ENCODE results near the gene IP6K3.

Gene IP6K3

DNA sequence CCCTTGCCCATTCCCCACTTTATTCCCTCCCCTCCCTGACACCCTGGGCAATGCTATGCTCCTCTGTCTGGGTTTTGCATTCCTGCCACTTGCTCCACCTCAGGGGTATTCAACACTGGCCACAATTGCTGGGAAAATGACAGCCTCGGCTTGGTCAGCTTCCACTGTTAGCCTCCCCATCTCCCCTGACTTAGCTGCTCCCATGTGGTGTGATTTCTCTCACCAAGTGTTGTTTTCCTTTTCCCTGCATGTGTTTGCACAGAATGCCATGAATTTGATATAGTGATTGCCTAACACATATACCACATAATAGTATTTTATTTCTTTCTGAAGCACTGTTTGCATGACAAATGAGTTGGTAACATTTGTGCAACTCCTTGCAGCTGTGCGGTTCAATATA lies 43.7 kb upstream of the IP6K3 start:
- no peak for DNase-seq
- peaks cover 0 to 23% of the 10 kb centered on the region in 2 donors for H3K27me3 ChIP-seq
- H3K9me3 ChIP-seq: no peaks in the 10 kb centered on the region
- peaks cover 0 to 31% (median 26%) of the 10 kb centered on the region in 4 donors for H3K4me1 ChIP-seq
- intact Hi-C loops (cut with DNase I; ENCODE audit: low total_unique reads): no loop called here
- peaks cover 0 to 16% (median 1%) of the 10 kb centered on the region in 3 donors for H3K36me3 ChIP-seq
- no peak overlapping the region for H3K4me3 ChIP-seq
- TF ChIP-seq, protein P1, sequence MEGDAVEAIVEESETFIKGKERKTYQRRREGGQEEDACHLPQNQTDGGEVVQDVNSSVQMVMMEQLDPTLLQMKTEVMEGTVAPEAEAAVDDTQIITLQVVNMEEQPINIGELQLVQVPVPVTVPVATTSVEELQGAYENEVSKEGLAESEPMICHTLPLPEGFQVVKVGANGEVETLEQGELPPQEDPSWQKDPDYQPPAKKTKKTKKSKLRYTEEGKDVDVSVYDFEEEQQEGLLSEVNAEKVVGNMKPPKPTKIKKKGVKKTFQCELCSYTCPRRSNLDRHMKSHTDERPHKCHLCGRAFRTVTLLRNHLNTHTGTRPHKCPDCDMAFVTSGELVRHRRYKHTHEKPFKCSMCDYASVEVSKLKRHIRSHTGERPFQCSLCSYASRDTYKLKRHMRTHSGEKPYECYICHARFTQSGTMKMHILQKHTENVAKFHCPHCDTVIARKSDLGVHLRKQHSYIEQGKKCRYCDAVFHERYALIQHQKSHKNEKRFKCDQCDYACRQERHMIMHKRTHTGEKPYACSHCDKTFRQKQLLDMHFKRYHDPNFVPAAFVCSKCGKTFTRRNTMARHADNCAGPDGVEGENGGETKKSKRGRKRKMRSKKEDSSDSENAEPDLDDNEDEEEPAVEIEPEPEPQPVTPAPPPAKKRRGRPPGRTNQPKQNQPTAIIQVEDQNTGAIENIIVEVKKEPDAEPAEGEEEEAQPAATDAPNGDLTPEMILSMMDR (IDR thresholded peaks at IDR 0.05): no peak
- H3K27ac ChIP-seq: no peak overlapping the region

DNA sequence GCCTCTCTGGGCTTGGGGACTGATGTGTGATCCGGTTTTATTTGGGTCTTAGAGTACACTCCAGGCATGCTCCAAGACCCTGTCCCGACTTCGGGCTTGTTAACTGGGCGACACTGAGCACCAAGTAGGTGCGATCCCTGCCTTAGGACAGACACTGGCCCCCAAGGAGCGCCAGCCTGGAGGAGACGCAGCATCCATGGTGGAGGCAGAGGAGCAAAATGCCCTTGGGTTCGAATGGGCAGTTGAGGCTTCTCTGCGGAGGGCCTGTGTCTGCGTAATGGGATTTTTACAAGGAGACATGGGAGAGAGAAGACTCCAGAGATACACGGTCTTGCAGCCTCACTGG lies 42.8 kb upstream of the IP6K3 start:
- H3K27me3 ChIP-seq: peaks cover 0 to 15% of the 10 kb centered on the region in 2 donors
- peak overlapping the region; percentile 87 to 89 for H3K4me3 ChIP-seq
- intact Hi-C loops (cut with DNase I; ENCODE audit: low total_unique reads): no loop called here
- peaks cover 0 to 38% (median 30%) of the 10 kb centered on the region in 4 donors for H3K4me1 ChIP-seq
- TF ChIP-seq, protein P1 (IDR thresholded peaks at IDR 0.05): no peak
- H3K27ac ChIP-seq: peak overlapping the region; percentile 95 to 96
- H3K9me3 ChIP-seq: no peaks in the 10 kb centered on the region
- no peak for DNase-seq
- H3K36me3 ChIP-seq: peaks cover 0 to 24% (median 10%) of the 10 kb centered on the region in 3 donors

DNA sequence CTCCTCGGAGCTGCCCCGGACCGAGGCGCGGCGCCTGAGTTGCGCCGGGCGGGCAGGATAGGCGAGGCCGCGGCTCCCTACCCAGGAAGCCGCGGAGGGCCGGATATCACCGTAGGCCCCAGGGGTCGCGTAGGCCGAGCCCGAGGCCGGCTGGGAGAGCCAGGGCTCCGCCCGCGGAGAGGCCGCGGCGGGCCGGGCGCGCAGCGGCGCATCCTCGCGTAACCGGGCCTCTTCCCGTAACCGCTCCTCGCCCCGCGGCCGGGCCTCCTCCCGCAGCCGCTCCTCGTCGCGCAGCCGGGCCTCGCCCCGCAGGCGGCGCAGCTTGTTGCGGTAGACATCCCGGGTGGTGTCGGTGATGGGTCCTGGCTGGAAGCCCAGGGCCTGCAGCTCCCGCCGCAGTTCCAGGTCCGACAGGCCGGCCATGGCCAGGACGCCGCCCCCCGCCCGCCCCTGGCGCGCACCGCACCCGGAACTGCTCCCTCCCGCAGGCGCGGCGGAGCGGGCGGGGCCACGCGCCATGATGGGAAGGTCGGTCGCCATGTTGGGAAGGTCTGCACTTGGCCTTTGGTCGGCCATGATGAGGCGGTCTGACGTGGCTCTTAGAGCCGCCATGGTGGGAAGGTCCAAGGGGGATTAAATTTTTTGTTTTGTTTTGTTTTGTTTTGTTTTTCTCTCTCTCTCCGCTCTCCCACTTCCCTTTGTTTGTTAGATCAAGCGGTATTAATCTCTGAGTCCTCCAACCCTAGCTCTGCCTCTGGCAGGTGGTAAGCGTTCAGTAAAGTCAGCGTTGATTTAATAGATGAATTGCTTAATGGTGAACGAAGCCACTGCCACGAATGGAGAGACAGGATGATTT lies 42.2 kb upstream of the IP6K3 start, which contains the start of gene LEMD2:
LEMD2 (minus strand) TSS at position 437 of the 856 bp plus-strand sequence; CDS start at position 423, 14 bp downstream.
- peaks cover 0 to 10% of the 10 kb centered on the region in 2 donors for H3K27me3 ChIP-seq
- peaks cover 0 to 38% (median 30%) of the 10 kb centered on the region in 4 donors for H3K4me1 ChIP-seq
- no peaks in the 10 kb centered on the region for H3K9me3 ChIP-seq
- peak within 1 kb of the TSS; percentile 87 to 89 for H3K4me3 ChIP-seq
- peaks cover 6 to 30% (median 16%) of the 10 kb centered on the region in 3 donors for H3K36me3 ChIP-seq
- intact Hi-C loops (cut with DNase I; ENCODE audit: low total_unique reads): no loop called here
- DNase-seq: peak; percentile 88 to 96
- H3K27ac ChIP-seq: peak within 1 kb of the TSS; percentile 95 to 96
- TF ChIP-seq, protein P1 (IDR thresholded peaks at IDR 0.05): no peak

DNA sequence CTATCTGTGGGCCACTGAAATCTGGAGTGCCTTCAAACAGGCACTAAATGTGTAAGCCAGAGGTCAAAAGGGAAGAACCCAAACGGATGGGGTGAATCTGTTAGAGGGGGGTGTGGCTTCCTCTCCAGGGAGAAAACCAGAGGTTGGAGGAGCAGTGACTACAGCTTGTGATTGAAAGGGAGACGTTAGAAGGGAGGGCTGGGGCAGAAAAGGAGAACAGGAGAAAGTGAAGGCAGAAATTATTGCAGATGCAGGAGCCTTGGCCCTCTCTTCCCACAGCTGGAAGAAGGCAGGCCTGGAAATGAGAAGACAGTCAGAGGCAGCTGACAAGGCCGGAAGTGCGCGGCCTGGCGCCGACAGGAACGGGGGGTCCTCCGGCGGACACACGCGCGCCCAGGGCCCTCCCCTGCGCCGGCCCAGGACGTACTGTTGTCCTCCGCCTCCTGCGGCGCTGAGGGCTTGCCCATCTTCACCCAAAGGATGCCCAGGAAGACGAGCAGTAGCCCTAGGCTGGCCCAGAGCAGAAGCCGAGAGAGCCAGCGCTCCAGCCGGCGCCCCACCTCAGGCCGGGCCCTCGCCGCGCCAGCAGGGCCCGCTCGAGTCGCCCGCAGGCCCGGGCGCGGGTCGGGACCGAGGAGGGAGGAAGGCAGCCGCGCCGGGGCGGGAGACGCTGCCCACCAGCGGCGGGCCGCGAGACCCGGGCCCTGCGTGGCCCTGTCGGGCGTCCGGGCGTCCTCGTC lies 41.4 kb upstream of the IP6K3 start:
- DNase-seq: peak; percentile 82 to 88
- no peaks in the 10 kb centered on the region for H3K9me3 ChIP-seq
- H3K4me3 ChIP-seq: peak overlapping the region; percentile 87 to 89
- peaks cover 14 to 38% (median 24%) of the 10 kb centered on the region in 3 donors for H3K36me3 ChIP-seq
- intact Hi-C loops (cut with DNase I; ENCODE audit: low total_unique reads): no loop called here
- H3K27ac ChIP-seq: peak overlapping the region; percentile 95 to 96
- peaks cover 0 to 2% of the 10 kb centered on the region in 2 donors for H3K27me3 ChIP-seq
- TF ChIP-seq, protein P1 (IDR thresholded peaks at IDR 0.05): no peak
- H3K4me1 ChIP-seq: peaks cover 0 to 38% (median 30%) of the 10 kb centered on the region in 4 donors

DNA sequence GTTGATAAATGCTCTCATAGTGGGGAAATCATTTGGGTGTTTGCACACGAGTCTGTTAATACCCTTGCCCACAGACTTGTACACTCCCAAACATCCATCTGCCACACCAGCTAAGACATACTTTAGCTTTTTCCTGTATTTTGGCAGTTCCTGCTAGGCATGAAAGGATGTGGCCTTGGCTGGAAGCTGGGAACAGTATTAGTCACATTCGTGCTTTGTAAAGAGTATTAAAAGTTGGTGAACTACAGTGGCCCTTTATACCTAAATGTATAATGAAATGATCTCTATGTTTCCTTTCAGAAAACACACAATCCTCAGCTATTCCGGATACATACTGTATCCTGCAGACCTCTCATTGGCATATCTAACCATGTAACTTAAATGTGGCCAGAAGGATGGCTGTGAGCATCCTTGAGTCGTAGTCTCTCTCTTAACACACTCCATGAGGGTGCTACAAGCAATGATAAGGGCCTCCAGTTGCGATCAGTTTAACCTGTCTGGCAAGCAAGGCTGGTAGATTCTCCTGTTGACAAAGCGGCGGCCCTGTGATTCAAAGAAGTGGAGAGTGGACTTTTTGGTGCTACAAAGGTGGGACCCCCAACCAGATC lies 40.7 kb upstream of the IP6K3 start:
- intact Hi-C loops (cut with DNase I; ENCODE audit: low total_unique reads): no loop called here
- TF ChIP-seq, protein P1 (IDR thresholded peaks at IDR 0.05): no peak
- DNase-seq: no peak
- no peaks in the 10 kb centered on the region for H3K9me3 ChIP-seq
- peaks cover 0 to 38% (median 30%) of the 10 kb centered on the region in 4 donors for H3K4me1 ChIP-seq
- H3K36me3 ChIP-seq: peaks cover 20 to 45% (median 30%) of the 10 kb centered on the region in 3 donors
- H3K27me3 ChIP-seq: no peaks in the 10 kb centered on the region
- peak overlapping the region; percentile 87 to 89 for H3K4me3 ChIP-seq
- peak overlapping the region; percentile 95 to 96 for H3K27ac ChIP-seq

All from tibial artery (tissue), 4 donors.